Endodermal cell (in vitro differentiated cells): ENCODE data around the gene FRMD3. TPM values are rescaled to one million over a fixed set of nuclear protein-coding genes. Genes with fewer than 3 reads are reported as not detected.

Source experiments
- DNase-seq: peaks from one replicate; pipeline ENCODE4 v3.0.0-alpha.2; 2017
- H3K27ac ChIP-seq: 2 replicates; pipeline ENCODE4 v1.5.1; 2013; ENCODE audit warnings: mild to moderate bottlenecking, low read depth, low read length, moderate library complexity
- H3K27me3 ChIP-seq: 2 replicates; pipeline ENCODE4 v1.6.1; 2013; ENCODE audit warnings: mild to moderate bottlenecking, low read length, moderate library complexity; ENCODE audit not compliant: insufficient read depth, control insufficient read depth, poor library complexity, severe bottlenecking
- H3K36me3 ChIP-seq: 2 replicates; pipeline ENCODE4 v1.7.0; 2013; ENCODE audit warnings: mild to moderate bottlenecking, low read length, moderate library complexity; ENCODE audit not compliant: control insufficient read depth, insufficient read depth
- H3K4me1 ChIP-seq: one replicate; pipeline ENCODE4 v1.7.0; 2013; ENCODE audit warnings: low read length; ENCODE audit not compliant: control insufficient read depth, insufficient read depth
- H3K4me3 ChIP-seq: 2 replicates; pipeline ENCODE4 v1.5.1; 2013; ENCODE audit warnings: mild to moderate bottlenecking, low read length, moderate library complexity
- H3K9ac ChIP-seq: 2 replicates; pipeline ENCODE4 v1.6.1; 2013; ENCODE audit warnings: mild to moderate bottlenecking, low read length, moderate library complexity; ENCODE audit not compliant: poor library complexity, severe bottlenecking; ENCODE audit errors: extremely low read depth
- H3K9me3 ChIP-seq: 2 replicates; pipeline ENCODE4 v1.6.1; 2013; ENCODE audit warnings: mild to moderate bottlenecking, low read length, moderate library complexity; ENCODE audit not compliant: control insufficient read depth
- H3K27ac Mint-ChIP-seq: 2 replicates; pipeline ENCODE4 v1.8.0; 2020; ENCODE audit warnings: mixed read lengths
- H3K27me3 Mint-ChIP-seq: 2 replicates; pipeline ENCODE4 v1.8.0; 2021; ENCODE audit warnings: mild to moderate bottlenecking, mixed read lengths; ENCODE audit not compliant: insufficient read depth
- H3K36me3 Mint-ChIP-seq: 2 replicates; pipeline ENCODE4 v1.8.0; 2020; ENCODE audit warnings: low read depth, mixed read lengths
- H3K4me1 Mint-ChIP-seq: 2 replicates; pipeline ENCODE4 v1.8.0; 2020; ENCODE audit warnings: mixed read lengths
- H3K4me3 Mint-ChIP-seq: 2 replicates; pipeline ENCODE4 v1.8.0; 2020; ENCODE audit warnings: mild to moderate bottlenecking, moderate library complexity, mixed read lengths
- H3K9me3 Mint-ChIP-seq: 2 replicates; pipeline ENCODE4 v1.8.0; 2020; ENCODE audit warnings: mild to moderate bottlenecking, mixed read lengths
- WGBS, 2 experiments: methylation state at CpG; one replicate each; pipeline versions ENCODE4 v1.1.5 to v1.1.7; 2013; ENCODE audit warnings: missing lambda C conversion rate in 2 of 2, mixed read lengths in 1 of 2; ENCODE audit not compliant: insufficient coverage in 1 of 2, insufficient read length in 1 of 2; 5-methylcytosine and 5-hydroxymethylcytosine counted together
- total RNA-seq, 2 donors: library from RNA; stranded (reverse); fragmentation: NEBNext Ultra II Directional in 1 of 2; extraction: Animal tissue kit (Norgen Biotek cat#: 25700) in 1 of 2; gene quantifications; 2 replicates in 1 of 2; 3 replicates in 1 of 2; pipeline ENCODE4 v1.2.1, GENCODE V29; 2021
- TF ChIP-seq, protein P1 (sequence below): fragments of 200-600 bp; sonication (generic); conservative IDR thresholded peaks from 2 replicates; pipeline ENCODE4 v1.5.0; 2021; ENCODE audit warnings: antibody characterized with exemption, mild to moderate bottlenecking

Gene FRMD3
- total RNA-seq, 2 donors from 2014 or later, result 0.13 to 0.35 TPM

GRCh38 chr9:83523684-83524083, 14.5 kb downstream of the FRMD3 start:
- Mint-ChIP-seq H3K27me3 (no peaks in the 10 kb centered on the region), H3K4me3 (no peak overlapping the region), H3K9me3 (peaks cover under 1% of the 10 kb centered on the region), H3K4me1 (no peaks in the 10 kb centered on the region), H3K36me3 (no peaks in the 10 kb centered on the region), H3K27ac (no peak overlapping the region)
- TF ChIP-seq, protein P1, sequence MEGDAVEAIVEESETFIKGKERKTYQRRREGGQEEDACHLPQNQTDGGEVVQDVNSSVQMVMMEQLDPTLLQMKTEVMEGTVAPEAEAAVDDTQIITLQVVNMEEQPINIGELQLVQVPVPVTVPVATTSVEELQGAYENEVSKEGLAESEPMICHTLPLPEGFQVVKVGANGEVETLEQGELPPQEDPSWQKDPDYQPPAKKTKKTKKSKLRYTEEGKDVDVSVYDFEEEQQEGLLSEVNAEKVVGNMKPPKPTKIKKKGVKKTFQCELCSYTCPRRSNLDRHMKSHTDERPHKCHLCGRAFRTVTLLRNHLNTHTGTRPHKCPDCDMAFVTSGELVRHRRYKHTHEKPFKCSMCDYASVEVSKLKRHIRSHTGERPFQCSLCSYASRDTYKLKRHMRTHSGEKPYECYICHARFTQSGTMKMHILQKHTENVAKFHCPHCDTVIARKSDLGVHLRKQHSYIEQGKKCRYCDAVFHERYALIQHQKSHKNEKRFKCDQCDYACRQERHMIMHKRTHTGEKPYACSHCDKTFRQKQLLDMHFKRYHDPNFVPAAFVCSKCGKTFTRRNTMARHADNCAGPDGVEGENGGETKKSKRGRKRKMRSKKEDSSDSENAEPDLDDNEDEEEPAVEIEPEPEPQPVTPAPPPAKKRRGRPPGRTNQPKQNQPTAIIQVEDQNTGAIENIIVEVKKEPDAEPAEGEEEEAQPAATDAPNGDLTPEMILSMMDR, result peak; percentile 64
- no peak overlapping the region for H3K4me3 ChIP-seq
- no peak for DNase-seq
- H3K9me3 ChIP-seq, result no peaks in the 10 kb centered on the region
- no peaks in the 10 kb centered on the region for H3K4me1 ChIP-seq
- no peak overlapping the region for H3K27ac ChIP-seq
- no peaks in the 10 kb centered on the region for H3K36me3 ChIP-seq
- no peak overlapping the region for H3K9ac ChIP-seq
- no peaks in the 10 kb centered on the region for H3K27me3 ChIP-seq

GRCh38 chr9:83521411-83521810, 16.8 kb downstream of the FRMD3 start:
- TF ChIP-seq, protein P1, result no peak
- Histone ChIP-seq H3K27me3 (no peaks in the 10 kb centered on the region), H3K4me1 (no peaks in the 10 kb centered on the region), H3K9me3 (no peaks in the 10 kb centered on the region), H3K9ac (no peak overlapping the region), H3K36me3 (no peaks in the 10 kb centered on the region), H3K4me3 (no peak overlapping the region), H3K27ac (no peak overlapping the region)
- H3K4me1 Mint-ChIP-seq, result no peaks in the 10 kb centered on the region
- peaks cover 5% of the 10 kb centered on the region for H3K27me3 Mint-ChIP-seq
- H3K36me3 Mint-ChIP-seq, result no peaks in the 10 kb centered on the region
- WGBS, 2 experiments, result 87 to 100% methylated on average over 1 to 4 of the region's 4 CpGs
- H3K9me3 Mint-ChIP-seq, result peaks cover 3% of the 10 kb centered on the region
- DNase-seq, result no peak
- H3K4me3 Mint-ChIP-seq, result no peak overlapping the region
- H3K27ac Mint-ChIP-seq, result no peak overlapping the region

DNA sequence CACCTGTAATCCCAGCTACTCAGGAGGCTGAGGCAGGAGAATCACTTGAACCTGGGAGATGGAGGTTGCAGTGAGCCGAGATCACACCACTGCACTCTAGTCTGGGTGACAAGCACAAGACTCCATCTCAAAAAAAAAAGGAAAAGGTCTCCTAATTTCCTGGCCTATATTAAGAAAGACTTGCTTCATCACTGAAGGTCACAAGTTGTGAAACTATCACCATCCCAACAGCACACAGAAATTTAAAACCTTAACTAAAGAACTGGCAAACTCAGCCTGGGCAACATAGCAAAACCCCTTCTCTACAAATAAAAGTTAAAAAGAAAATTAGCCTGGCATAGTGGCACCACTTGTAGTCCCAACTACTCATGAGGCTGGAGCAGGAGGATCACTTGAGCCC, 17.2 kb downstream of the FRMD3 start:
- H3K27me3 Mint-ChIP-seq, result peaks cover 5% of the 10 kb centered on the region
- no peaks in the 10 kb centered on the region for H3K4me1 Mint-ChIP-seq
- no peaks in the 10 kb centered on the region for H3K27me3 ChIP-seq
- H3K9me3 Mint-ChIP-seq, result peaks cover 3% of the 10 kb centered on the region
- H3K36me3 Mint-ChIP-seq, result no peaks in the 10 kb centered on the region
- WGBS, 2 experiments, result 89 to 90% methylated on average over 1 of the region's 1 CpG
- H3K27ac Mint-ChIP-seq, result no peak overlapping the region
- H3K9me3 ChIP-seq, result no peaks in the 10 kb centered on the region
- H3K4me3 Mint-ChIP-seq, result no peak overlapping the region
- TF ChIP-seq, protein P1, result no peak
- no peak for DNase-seq
- H3K9ac ChIP-seq, result no peak overlapping the region
- no peaks in the 10 kb centered on the region for H3K4me1 ChIP-seq
- H3K36me3 ChIP-seq, result no peaks in the 10 kb centered on the region
- H3K4me3 ChIP-seq, result no peak overlapping the region
- H3K27ac ChIP-seq, result no peak overlapping the region
